H9 (cell line): ENCODE data around the gene COL27A1. TPM values are rescaled to one million over a fixed set of nuclear protein-coding genes. Genes with fewer than 3 reads are reported as not detected.

Experiments used
- DNase-seq: peaks from one replicate; pipeline ENCODE4 v3.0.0-alpha.2; 2017
- H2AFZ ChIP-seq: one replicate; pipeline ENCODE4 v1.6.1; 2013; ENCODE audit warnings: mild to moderate bottlenecking, low read length, control low read depth, moderate library complexity
- H2AK5ac ChIP-seq: 2 replicates; pipeline ENCODE4 v1.6.1; 2013; ENCODE audit warnings: low read length, control low read depth, mixed read lengths; ENCODE audit not compliant: insufficient read length
- H2BK120ac ChIP-seq: one replicate; pipeline ENCODE4 v1.6.1; 2013; ENCODE audit warnings: low read depth, mild to moderate bottlenecking, low read length, control low read depth, inconsistent platforms; ENCODE audit not compliant: poor library complexity, severe bottlenecking
- H2BK12ac ChIP-seq: 2 replicates; pipeline ENCODE4 v1.6.1; 2013; ENCODE audit warnings: low read length, control low read depth, mixed read lengths, low read depth; ENCODE audit not compliant: insufficient read length
- H2BK15ac ChIP-seq: 2 replicates; pipeline ENCODE4 v1.6.1; 2013; ENCODE audit warnings: low read depth, low read length, control low read depth
- H2BK20ac ChIP-seq: one replicate; pipeline ENCODE4 v1.6.1; 2013; ENCODE audit warnings: low read depth, mild to moderate bottlenecking, low read length, control low read depth, inconsistent platforms; ENCODE audit not compliant: poor library complexity, severe bottlenecking
- H2BK5ac ChIP-seq: 2 replicates; pipeline ENCODE4 v1.6.1; 2013; ENCODE audit warnings: low read length, control low read depth, mixed read lengths; ENCODE audit not compliant: insufficient read length
- H3K14ac ChIP-seq: 2 replicates; pipeline ENCODE4 v1.6.1; 2013; ENCODE audit warnings: low read length, control low read depth; ENCODE audit not compliant: insufficient read depth
- H3K18ac ChIP-seq: 2 replicates; pipeline ENCODE4 v1.6.1; 2013; ENCODE audit warnings: low read depth, mild to moderate bottlenecking, mixed read lengths, low read length, control low read depth; ENCODE audit not compliant: insufficient read length
- H3K23ac ChIP-seq: 2 replicates; pipeline ENCODE4 v1.6.1; 2013; ENCODE audit warnings: low read length, control low read depth, mixed read lengths, low read depth; ENCODE audit not compliant: insufficient read length
- H3K23me2 ChIP-seq: 2 replicates; pipeline ENCODE4 v1.6.1; 2013; ENCODE audit warnings: low read depth, mild to moderate bottlenecking, mixed read lengths, low read length, control low read depth; ENCODE audit not compliant: insufficient read length, poor library complexity, severe bottlenecking
- H3K27ac ChIP-seq: 2 replicates; pipeline ENCODE4 v1.5.1; 2013; ENCODE audit warnings: low read length, control low read depth, mixed read lengths, low read depth; ENCODE audit not compliant: insufficient read length
- H3K27me3 ChIP-seq: 2 replicates; pipeline ENCODE4 v1.6.1; 2013; ENCODE audit warnings: low read length, control low read depth, inconsistent platforms; ENCODE audit not compliant: insufficient read depth
- H3K4ac ChIP-seq: 2 replicates; pipeline ENCODE4 v1.6.1; 2013; ENCODE audit warnings: low read depth, mild to moderate bottlenecking, control low read depth, inconsistent platforms, low read length, moderate library complexity
- H3K4me1 ChIP-seq: 2 replicates; pipeline ENCODE4 v1.6.1; 2013; ENCODE audit warnings: low read length, control low read depth, inconsistent platforms; ENCODE audit not compliant: insufficient read depth
- H3K4me2 ChIP-seq: 2 replicates; pipeline ENCODE4 v1.6.1; 2013; ENCODE audit warnings: low read length, control low read depth, mixed read lengths; ENCODE audit not compliant: insufficient read length, insufficient read depth
- H3K56ac ChIP-seq: 2 replicates; pipeline ENCODE4 v1.6.1; 2013; ENCODE audit warnings: low read depth, mild to moderate bottlenecking, mixed read lengths, low read length, control low read depth; ENCODE audit not compliant: insufficient read length
- H3K79me1 ChIP-seq: 2 replicates; pipeline ENCODE4 v1.6.1; 2013; ENCODE audit warnings: low read depth, mild to moderate bottlenecking, moderate library complexity, low read length, control low read depth, inconsistent platforms; ENCODE audit not compliant: insufficient read depth, poor library complexity, severe bottlenecking
- H3K79me2 ChIP-seq: 2 replicates; pipeline ENCODE4 v1.6.1; 2013; ENCODE audit warnings: low read length, control low read depth, inconsistent platforms; ENCODE audit not compliant: insufficient read depth
- H3K9ac ChIP-seq: 2 replicates; pipeline ENCODE4 v1.6.1; 2013; ENCODE audit warnings: low read length, control low read depth, mixed read lengths; ENCODE audit not compliant: insufficient read length; ENCODE audit errors: extremely low read depth
- H3K9me3 ChIP-seq: one replicate; pipeline ENCODE4 v1.6.1; 2013; ENCODE audit warnings: low read depth, low read length, inconsistent platforms; ENCODE audit not compliant: control insufficient read depth
- H3T11ph ChIP-seq: one replicate; pipeline ENCODE4 v1.6.1; 2013; ENCODE audit warnings: mild to moderate bottlenecking, low read length, control low read depth, inconsistent platforms
- H4K20me1 ChIP-seq: one replicate; pipeline ENCODE4 v1.6.1; 2013; ENCODE audit not compliant: control insufficient read depth, insufficient read length, insufficient read depth
- H4K5ac ChIP-seq: 2 replicates; pipeline ENCODE4 v1.6.1; 2013; ENCODE audit warnings: low read depth, mild to moderate bottlenecking, mixed read lengths, low read length, control low read depth; ENCODE audit not compliant: insufficient read length
- H4K8ac ChIP-seq: replicated peaks from 2 replicates; pipeline ENCODE4 v1.6.1; 2013; ENCODE audit warnings: low read length, control low read depth, mixed read lengths, low read depth; ENCODE audit not compliant: insufficient read length
- H4K91ac ChIP-seq: 2 replicates; pipeline ENCODE4 v1.6.1; 2013; ENCODE audit warnings: low read depth, mild to moderate bottlenecking, moderate library complexity, mixed read lengths, low read length, control low read depth; ENCODE audit not compliant: insufficient read length
- H3K27ac Mint-ChIP-seq, 3 experiments: 2 replicates in 2 of 3; 3 replicates in 1 of 3; pipeline ENCODE4 v1.8.0; 2020 to 2021; ENCODE audit warnings: mixed read lengths in 3 of 3, mild to moderate bottlenecking in 1 of 3, moderate library complexity in 1 of 3
- H3K27me3 Mint-ChIP-seq: 2 replicates; pipeline ENCODE4 v1.8.0; 2021; ENCODE audit warnings: low read depth, mild to moderate bottlenecking, moderate library complexity, mixed read lengths
- H3K36me3 Mint-ChIP-seq, 3 experiments: 2 replicates in 2 of 3; 3 replicates in 1 of 3; pipeline ENCODE4 v1.8.0; 2020 to 2021; ENCODE audit warnings: low read depth in 3 of 3, mixed read lengths in 3 of 3; ENCODE audit not compliant: insufficient read depth in 1 of 3
- H3K4me1 Mint-ChIP-seq, 2 experiments: 2 replicates each; pipeline ENCODE4 v1.8.0; 2020; ENCODE audit warnings: mixed read lengths in 2 of 2
- H3K4me3 Mint-ChIP-seq, 2 experiments: 2 replicates in 1 of 2; 3 replicates in 1 of 2; pipeline ENCODE4 v1.8.0; 2020 to 2021; ENCODE audit warnings: mild to moderate bottlenecking in 2 of 2, mixed read lengths in 2 of 2, moderate library complexity in 1 of 2
- H3K9me3 Mint-ChIP-seq, 2 experiments: 2 replicates in 1 of 2; 3 replicates in 1 of 2; pipeline ENCODE4 v1.8.0; 2020; ENCODE audit warnings: mild to moderate bottlenecking in 2 of 2, mixed read lengths in 2 of 2, moderate library complexity in 1 of 2
- CTCF ChIP-seq: fragments of 200-600 bp; sonication (generic); conservative IDR thresholded peaks from 3 replicates; pipeline ENCODE4 v1.8.0; 2021; ENCODE audit warnings: antibody characterized with exemption, mild to moderate bottlenecking
- WGBS: extraction: QIAGEN DNeasy Blood & Tissue Kit; methylation state at CpG from one replicate; pipeline ENCODE4 v1.1.7; 2013; ENCODE audit warnings: missing lambda C conversion rate, low lambda C conversion rate, mixed read lengths; ENCODE audit not compliant: insufficient read length; ENCODE audit errors: extremely low coverage; 5-methylcytosine and 5-hydroxymethylcytosine counted together
- total RNA-seq: library from RNA; stranded (reverse); gene quantifications from 2 replicates; pipeline ENCODE4 v1.2.1, GENCODE V29; 2021

Gene COL27A1
- total RNA-seq, 1 experiment from 2014 or later = 17.9 TPM

- H3K27me3 Mint-ChIP-seq = no peaks in the 10 kb centered on the region
- Histone ChIP-seq H3K79me1 (no peaks in the 10 kb centered on the region), H2BK20ac (no peak overlapping the region), H3K4ac (no peak overlapping the region), H3K79me2 (no peaks in the 10 kb centered on the region), H4K20me1 (no peaks in the 10 kb centered on the region), H2BK15ac (no peak overlapping the region), H2BK5ac (no peak overlapping the region), H4K91ac (no peak overlapping the region), H3K9me3 (peaks cover 4% of the 10 kb centered on the region), H2AFZ (no peak overlapping the region), H3K4me1 (0 out of 2 replicates have a peak, but pooled peaks cover 3% of the 10 kb centered on the region), H2BK120ac (no peak overlapping the region), H3K27me3 (no peaks in the 10 kb centered on the region), H3K27ac (no peak overlapping the region), H3K18ac (no peak overlapping the region), H3T11ph (no peak overlapping the region), H3K23ac (no peak overlapping the region), H4K5ac (no peak overlapping the region), H2AK5ac (no peak overlapping the region), H3K23me2 (no peaks in the 10 kb centered on the region), H3K4me2 (no peak overlapping the region), H3K9ac (no peak overlapping the region), H3K56ac (no peak overlapping the region), H4K8ac (no peak overlapping the region), H3K14ac (no peak overlapping the region), H2BK12ac (no peak overlapping the region)
- WGBS = no CpG with 5 or more reads among the region's 13 CpGs
- no peak overlapping the region for H3K4me3 Mint-ChIP-seq
- peak; percentile 21 for DNase-seq
- peaks cover 4 to 6% of the 10 kb centered on the region in 2 experiments; a peak in 4 of 5 replicates for H3K9me3 Mint-ChIP-seq
- peaks cover 14 to 29% of the 10 kb centered on the region in 2 experiments for H3K4me1 Mint-ChIP-seq
- H3K27ac Mint-ChIP-seq = no peak overlapping the region; a peak in 1 of 7 replicates
- peaks cover 17 to 28% (median 21%) of the 10 kb centered on the region in 3 experiments for H3K36me3 Mint-ChIP-seq
- TF ChIP-seq CTCF = no peak
Observed at GRCh38 chr9:114289571-114290481, 134.5 kb downstream of the COL27A1 start.
